ENCODE data around the gene IL1RL2. TPM values are rescaled to one million over a fixed set of nuclear protein-coding genes. Genes with fewer than 3 reads are reported as not detected.

Gene IL1RL2
- total RNA-seq, 2 donors from 2014 or later = 0.41 to 2.7 TPM

DNA sequence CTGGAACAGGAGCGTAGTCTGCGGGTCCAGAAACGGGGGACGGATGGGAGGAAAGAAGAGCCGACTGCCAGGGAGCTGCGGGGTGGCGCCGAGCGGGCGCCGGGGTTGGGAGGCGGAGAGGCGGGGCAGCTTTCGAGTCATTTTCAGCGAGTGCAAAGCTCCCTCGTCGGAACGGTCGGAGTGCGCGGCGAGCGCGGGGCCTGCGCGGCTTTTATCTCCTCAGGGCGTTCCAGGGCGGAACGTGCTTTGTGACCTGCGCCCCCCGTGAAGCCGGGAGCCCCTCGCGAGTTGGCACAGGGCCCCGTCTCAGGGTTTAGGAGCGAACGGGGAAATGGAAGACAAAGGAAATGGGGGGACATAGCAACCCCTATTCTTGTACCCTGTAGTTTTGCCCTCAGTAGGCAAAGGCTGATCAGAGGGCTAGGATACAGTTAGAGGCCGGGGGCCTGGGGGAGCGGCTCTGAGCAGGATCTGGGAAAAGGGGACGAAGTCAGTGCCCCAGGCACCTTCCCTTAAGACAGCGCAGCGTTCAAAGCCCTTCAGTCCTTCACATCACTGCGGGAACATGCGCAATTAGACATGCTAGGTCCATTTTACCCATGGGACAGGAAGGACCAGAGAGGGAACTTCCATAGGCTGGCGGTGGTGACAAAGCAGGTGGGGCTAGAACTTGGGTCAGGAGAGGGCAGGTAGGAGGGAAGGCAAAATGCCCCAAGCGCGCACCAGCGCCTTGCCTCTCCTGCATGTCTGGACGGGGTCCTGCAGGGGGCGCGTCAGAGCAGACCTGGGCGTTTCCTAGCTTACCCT, 64.4 kb downstream of the IL1RL2 start:
- Mint-ChIP-seq H3K9me3 (no peaks in the 10 kb centered on the region), H3K27me3 (no peaks in the 10 kb centered on the region), H3K36me3 (ENCODE audit: low read depth) (no peaks in the 10 kb centered on the region), H3K4me3 (peak overlapping the region; percentile 91), H3K27ac (peak overlapping the region; percentile 91), H3K4me1 (peaks cover 30% of the 10 kb centered on the region)
- peak; percentile 66 for ATAC-seq (replicated peaks)

DNA sequence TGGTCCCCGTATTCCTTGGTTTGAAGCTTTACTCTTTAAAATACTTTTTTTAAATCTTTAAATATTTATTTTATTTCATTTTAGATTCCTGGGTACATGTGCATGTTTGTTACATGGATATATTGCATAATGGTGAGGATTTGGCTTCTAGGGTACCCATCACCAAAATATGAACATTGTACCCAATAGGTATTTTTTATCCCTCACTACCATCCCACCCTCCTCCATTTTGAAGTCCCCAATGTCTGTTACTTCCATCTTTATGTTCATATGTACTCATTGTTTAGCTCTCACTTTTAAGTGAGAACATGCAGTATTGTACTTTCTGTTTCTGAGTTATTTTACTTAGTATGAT, 65.0 kb downstream of the IL1RL2 start:
- ATAC-seq (replicated peaks) = no peak
- H3K4me1 Mint-ChIP-seq = peaks cover 36% of the 10 kb centered on the region
- H3K9me3 Mint-ChIP-seq = no peaks in the 10 kb centered on the region
- H3K4me3 Mint-ChIP-seq = peak overlapping the region; percentile 91
- no peaks in the 10 kb centered on the region for H3K36me3 Mint-ChIP-seq (ENCODE audit: low read depth)
- H3K27ac Mint-ChIP-seq = no peak overlapping the region
- no peaks in the 10 kb centered on the region for H3K27me3 Mint-ChIP-seq

DNA sequence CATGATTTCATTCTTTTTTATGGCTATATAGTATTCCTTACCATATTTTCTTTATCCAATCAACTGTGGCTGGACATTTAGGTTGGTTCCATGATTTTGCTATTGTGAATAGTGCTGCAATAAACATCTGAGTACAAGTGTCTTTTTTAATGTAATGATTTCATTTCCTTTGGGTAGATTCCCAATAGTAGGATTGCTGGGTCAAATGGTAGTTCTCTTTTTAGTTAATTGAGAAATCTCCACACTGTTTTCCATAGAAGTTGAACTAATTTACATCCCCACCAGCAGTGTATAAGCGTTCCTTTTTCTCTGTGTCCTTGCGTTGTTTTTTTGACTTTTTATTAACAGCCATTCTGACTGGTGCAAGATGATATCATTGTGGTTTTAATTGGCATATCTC, 65.4 kb downstream of the IL1RL2 start:
- Mint-ChIP-seq H3K4me3 (peak overlapping the region; percentile 91), H3K9me3 (no peaks in the 10 kb centered on the region), H3K27ac (no peak overlapping the region), H3K27me3 (no peaks in the 10 kb centered on the region), H3K4me1 (peaks cover 40% of the 10 kb centered on the region), H3K36me3 (ENCODE audit: low read depth) (no peaks in the 10 kb centered on the region)
- ATAC-seq (replicated peaks) = no peak

DNA sequence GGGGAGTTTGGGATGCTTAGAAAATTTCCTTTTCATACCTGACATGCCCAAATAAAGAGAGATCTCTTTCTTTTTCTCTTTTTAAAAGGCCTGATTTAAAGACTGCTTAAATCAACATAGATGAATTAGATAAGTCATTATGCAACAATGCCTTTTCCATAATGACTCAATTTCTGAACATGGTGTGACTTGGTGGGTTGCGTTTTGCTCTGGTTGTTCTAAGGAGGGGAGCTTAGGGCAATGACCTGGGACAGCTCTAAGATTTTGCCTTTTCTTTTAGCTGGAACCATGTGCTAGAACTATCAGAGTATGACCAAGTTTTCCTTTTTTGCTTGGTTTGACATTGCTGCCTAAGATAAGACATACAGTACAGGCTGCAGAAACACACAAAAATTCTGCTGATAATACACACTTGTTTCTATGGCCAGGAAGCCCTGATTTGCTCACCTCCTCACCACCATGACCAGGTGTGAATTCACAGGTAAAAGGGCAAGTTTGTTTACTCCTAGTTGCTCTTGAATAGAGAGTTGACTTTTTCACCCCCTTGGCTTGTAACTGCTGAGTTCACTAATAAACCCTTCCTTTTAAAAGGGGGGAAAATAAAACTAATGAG, 66.4 kb downstream of the IL1RL2 start:
- Mint-ChIP-seq H3K4me1 (peaks cover 49% of the 10 kb centered on the region), H3K4me3 (peak overlapping the region; percentile 91), H3K27ac (peak overlapping the region; percentile 48), H3K36me3 (ENCODE audit: low read depth) (no peaks in the 10 kb centered on the region), H3K27me3 (no peaks in the 10 kb centered on the region), H3K9me3 (no peaks in the 10 kb centered on the region)
- peak; percentile 65 for ATAC-seq (replicated peaks)

DNA sequence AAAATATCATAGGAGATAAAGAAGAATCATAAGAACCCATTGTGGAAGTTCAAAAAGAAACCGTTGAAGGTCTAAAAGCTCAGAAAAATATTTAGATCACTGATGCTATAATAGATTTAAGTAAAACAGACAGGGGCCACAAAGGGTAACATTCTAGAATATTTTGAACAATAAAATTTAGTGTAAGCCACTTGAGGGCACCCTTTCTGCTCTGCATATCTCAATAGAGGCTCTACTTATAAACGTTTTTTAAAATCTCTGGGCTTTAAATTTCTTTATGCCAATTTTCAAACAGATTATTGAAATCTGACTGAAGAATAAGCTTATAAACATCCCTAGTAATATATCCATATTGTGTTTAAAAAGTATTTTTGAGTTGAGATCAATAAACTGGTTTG, 66.9 kb downstream of the IL1RL2 start:
- peak overlapping the region; percentile 48 for H3K27ac Mint-ChIP-seq
- no peaks in the 10 kb centered on the region for H3K9me3 Mint-ChIP-seq
- H3K4me1 Mint-ChIP-seq = peaks cover 53% of the 10 kb centered on the region
- H3K36me3 Mint-ChIP-seq (ENCODE audit: low read depth) = no peaks in the 10 kb centered on the region
- ATAC-seq (replicated peaks) = no peak
- H3K4me3 Mint-ChIP-seq = peak overlapping the region; percentile 91
- no peaks in the 10 kb centered on the region for H3K27me3 Mint-ChIP-seq

DNA sequence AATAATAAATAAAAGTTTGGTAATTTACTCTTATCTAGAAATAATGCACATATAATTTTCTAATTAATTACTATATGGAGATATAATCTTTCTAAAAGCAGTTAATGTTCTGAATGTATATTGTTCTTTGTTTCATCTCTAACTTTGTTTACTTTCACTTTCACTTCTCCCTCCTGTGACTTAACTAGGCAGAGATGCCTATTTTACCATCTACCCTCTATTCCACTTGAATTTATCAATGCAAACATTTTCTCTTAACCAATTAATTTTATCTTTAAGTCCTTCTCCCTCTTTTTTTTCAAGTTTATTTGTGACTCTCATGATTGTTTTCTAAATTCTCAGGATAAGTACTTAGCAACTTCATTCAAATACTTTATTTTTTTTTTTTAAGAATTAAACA, 69.5 kb downstream of the IL1RL2 start:
- Mint-ChIP-seq H3K36me3 (ENCODE audit: low read depth) (no peaks in the 10 kb centered on the region), H3K4me3 (peak overlapping the region; percentile 63), H3K4me1 (peaks cover 46% of the 10 kb centered on the region), H3K27ac (peak overlapping the region; percentile 88), H3K9me3 (no peaks in the 10 kb centered on the region), H3K27me3 (no peaks in the 10 kb centered on the region)
- no peak for ATAC-seq (replicated peaks)

DNA sequence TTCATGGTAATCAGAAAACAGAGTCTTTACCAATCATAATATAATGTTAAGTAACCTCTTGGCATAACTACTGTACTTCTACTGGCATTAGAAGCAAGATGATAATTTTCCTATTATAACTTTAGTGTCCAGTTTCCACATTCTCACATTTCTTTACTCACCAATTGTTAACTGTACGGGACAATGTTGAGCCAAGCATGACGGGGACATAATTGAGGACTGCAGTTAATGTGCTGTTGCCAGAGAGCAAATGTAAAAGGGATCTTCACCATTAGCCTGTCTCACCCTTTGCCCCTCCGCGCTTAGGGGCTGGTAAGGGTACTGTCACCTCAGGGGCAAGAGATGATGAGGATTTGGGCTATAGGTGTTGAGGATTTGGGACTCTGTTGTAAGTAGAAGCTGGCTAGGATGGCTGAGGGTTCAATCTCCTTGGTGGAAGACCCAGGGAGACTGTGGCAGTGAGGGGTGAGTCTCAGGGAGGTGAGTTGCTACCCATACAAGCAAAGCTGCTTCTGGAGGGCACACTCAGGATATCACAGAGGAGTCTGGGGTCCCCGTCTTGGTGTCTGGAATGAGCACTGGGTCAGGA, 70.1 kb downstream of the IL1RL2 start:
- no peaks in the 10 kb centered on the region for H3K27me3 Mint-ChIP-seq
- no peaks in the 10 kb centered on the region for H3K36me3 Mint-ChIP-seq (ENCODE audit: low read depth)
- no peak for ATAC-seq (replicated peaks)
- H3K4me3 Mint-ChIP-seq = peak overlapping the region; percentile 63
- H3K9me3 Mint-ChIP-seq = no peaks in the 10 kb centered on the region
- H3K4me1 Mint-ChIP-seq = peaks cover 42% of the 10 kb centered on the region
- H3K27ac Mint-ChIP-seq = peak overlapping the region; percentile 88

DNA sequence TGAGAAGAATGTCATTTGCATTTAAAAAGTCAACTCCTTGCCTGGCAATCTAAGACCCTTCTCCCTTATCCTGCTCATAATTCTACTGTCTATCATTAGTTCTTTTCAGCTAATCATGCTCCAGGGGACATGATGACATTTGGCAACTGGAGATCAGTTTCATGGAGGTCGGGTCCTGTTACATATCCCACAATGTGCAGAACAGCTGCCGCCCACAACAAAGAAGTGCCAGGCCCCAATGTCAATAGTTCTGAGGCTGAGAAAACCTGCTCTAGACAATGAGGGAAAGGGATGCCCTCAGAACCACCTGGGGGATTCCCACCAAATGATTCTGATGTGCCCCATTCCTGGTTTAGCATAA, 71.2 kb downstream of the IL1RL2 start:
- Mint-ChIP-seq H3K27me3 (no peaks in the 10 kb centered on the region), H3K4me1 (peaks cover 32% of the 10 kb centered on the region), H3K9me3 (no peaks in the 10 kb centered on the region), H3K36me3 (ENCODE audit: low read depth) (no peaks in the 10 kb centered on the region), H3K4me3 (peak overlapping the region; percentile 63), H3K27ac (peak overlapping the region; percentile 88)
- ATAC-seq (replicated peaks) = peak; percentile 10

DNA sequence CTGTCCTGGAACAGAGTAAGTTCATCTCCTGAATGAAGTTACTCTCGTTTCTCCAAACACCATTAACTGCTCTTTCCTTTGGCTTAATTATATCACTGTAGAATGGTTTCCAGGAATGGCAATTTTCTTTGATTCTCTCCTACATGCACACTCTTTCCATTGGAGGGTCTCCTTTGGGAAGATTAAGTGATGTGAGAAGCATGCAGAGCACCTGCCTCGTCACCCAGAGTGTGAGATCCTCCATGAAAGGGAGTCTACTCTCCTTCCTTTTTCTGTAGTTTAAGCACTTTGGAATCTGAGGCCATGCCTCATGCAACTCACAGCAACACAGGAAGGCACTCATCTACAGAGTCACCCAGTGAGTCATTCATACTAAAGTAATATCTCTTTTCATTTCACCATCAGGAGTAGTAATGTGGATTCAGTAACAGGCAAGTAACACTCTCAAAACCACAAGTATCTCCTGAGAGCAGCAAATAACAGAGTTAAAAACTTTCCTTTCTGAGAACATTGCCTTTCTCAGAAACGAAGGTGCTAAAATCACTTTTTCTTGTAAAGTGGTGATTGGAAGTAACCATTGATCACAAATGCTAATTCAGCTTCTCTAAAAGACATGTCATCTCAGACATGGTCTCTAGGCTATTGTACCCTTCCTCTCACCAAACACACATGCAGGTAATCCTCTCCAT, 71.7 kb downstream of the IL1RL2 start:
- H3K27ac Mint-ChIP-seq = peak overlapping the region; percentile 88
- H3K36me3 Mint-ChIP-seq (ENCODE audit: low read depth) = no peaks in the 10 kb centered on the region
- no peaks in the 10 kb centered on the region for H3K27me3 Mint-ChIP-seq
- peak overlapping the region; percentile 63 for H3K4me3 Mint-ChIP-seq
- peak; percentile 98 for ATAC-seq (replicated peaks)
- peaks cover 26% of the 10 kb centered on the region for H3K4me1 Mint-ChIP-seq
- H3K9me3 Mint-ChIP-seq = no peaks in the 10 kb centered on the region

DNA sequence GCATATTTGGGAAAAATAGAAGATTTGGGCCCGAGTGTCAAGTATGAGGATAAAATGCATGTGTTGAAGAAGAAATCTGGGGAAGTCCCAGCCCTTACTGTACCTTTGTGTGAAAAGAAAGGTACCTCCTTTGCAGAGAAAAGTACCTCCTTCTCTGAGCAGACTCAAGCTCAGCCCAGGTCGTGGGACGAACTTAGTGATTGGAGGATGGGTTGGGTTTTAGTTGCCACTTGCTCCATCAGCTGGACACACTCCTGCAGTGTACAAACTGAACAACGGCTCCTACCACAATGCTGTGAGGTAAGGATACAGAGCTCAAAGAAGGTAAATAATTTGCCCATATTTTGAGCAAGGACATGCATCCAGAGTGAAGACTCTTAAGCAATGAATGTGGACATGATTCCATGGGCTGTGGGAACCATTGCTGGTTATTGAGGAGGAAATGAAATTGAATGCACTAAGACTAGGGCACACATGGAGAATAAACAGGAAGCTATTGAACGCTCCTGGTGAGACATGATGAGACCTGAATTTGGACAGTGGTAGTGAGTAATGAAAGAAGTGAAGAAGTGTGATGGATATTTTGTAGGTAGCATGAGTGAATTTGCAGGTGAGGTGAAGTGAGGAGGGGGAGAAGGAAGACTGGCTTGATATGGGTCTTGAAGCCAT, 74.8 kb downstream of the IL1RL2 start:
- Mint-ChIP-seq H3K9me3 (no peaks in the 10 kb centered on the region), H3K4me3 (no peak overlapping the region), H3K27me3 (no peaks in the 10 kb centered on the region), H3K4me1 (peaks cover 19% of the 10 kb centered on the region), H3K36me3 (ENCODE audit: low read depth) (no peaks in the 10 kb centered on the region), H3K27ac (no peak overlapping the region)
- ATAC-seq (replicated peaks) = no peak

DNA sequence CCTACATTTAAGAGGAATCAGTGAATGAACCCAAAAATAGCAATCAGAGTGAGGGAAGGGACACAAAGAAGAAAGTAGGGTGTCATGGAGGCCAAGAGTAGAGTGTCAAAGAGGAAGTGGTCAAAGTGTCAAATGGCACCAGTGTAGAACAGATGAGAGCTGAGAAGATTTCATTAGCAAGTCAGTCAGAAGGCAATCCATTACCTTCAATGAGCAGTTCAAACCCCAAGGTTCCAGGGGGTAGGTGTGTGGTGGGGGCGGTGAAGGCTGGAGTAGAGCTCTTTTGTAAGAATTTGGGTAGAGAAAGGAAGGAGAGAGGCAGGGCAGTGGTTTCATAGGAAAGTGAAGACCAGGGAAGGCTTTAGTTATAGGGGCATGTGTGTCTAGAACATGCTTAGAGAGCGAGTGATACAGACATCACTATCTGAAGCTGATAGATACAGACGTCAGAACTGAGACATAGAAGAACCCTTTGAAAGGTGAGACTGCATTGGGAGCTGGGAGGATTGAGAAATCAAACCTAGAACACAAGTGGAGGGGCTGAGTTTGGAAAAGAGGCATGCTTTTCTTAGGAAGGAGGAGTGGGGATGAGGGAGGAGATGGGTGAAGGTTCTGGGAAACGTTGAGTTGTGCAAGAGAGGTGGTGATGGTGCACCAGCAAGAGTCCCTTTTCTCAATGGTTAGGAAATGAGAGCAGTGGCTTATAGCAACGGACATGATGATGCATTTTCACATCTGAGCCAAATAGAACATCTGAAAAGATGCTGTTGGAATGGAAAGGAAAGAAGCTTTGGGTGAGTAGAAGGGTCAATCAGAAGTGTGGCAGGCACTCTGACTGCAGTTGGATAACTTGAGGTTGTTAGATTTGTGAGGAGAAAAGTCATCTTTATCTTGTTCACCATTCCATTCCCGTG, 75.7 kb downstream of the IL1RL2 start:
- no peak for ATAC-seq (replicated peaks)
- no peak overlapping the region for H3K27ac Mint-ChIP-seq
- H3K9me3 Mint-ChIP-seq = no peaks in the 10 kb centered on the region
- H3K27me3 Mint-ChIP-seq = no peaks in the 10 kb centered on the region
- no peaks in the 10 kb centered on the region for H3K36me3 Mint-ChIP-seq (ENCODE audit: low read depth)
- H3K4me3 Mint-ChIP-seq = no peak overlapping the region
- H3K4me1 Mint-ChIP-seq = peaks cover 10% of the 10 kb centered on the region

DNA sequence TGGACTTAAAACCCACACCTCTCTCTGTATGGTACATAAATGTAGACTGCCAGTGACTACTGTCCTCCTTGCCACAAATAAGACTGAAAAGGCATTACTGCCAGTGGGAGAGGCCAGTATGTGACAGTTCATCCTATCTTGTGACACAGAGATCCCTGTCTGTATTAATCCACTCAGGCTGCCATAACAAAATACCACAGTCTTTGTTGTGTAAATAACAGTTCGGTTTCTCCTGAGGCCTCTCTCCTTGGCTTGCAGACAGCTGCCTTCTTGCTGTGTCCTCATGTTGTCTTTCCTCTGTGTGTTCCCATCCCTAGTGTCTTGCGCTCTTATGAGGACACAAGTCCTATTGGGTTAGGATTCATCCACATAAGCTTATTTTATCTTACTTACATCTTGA, 78.1 kb downstream of the IL1RL2 start:
- Mint-ChIP-seq H3K4me3 (no peak overlapping the region), H3K9me3 (no peaks in the 10 kb centered on the region), H3K36me3 (ENCODE audit: low read depth) (no peaks in the 10 kb centered on the region), H3K27ac (no peak overlapping the region), H3K4me1 (peaks cover 3% of the 10 kb centered on the region), H3K27me3 (peaks cover 4% of the 10 kb centered on the region)
- peak; percentile 11 for ATAC-seq (replicated peaks)

DNA sequence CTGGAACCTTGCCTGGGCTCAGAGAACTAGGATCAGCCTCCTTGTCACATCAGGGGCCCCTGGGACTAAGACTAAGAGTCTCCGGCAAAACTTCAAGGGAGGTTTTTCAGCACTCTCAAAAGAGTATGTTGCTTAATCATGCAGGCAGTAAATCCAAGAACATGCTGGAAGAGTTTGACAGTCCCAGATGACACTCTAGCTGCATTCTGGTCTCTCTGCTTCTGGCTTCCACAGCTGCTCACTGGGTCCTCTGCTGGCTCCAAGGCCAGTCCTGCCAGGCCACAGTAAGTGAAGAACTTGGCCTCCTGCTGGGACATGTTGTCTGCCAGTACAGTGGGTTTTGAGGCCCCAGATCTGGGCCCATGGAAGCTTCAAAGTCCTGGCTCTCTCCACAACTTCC, 79.4 kb downstream of the IL1RL2 start:
- ATAC-seq (replicated peaks) = no peak
- H3K27me3 Mint-ChIP-seq = peaks cover 10% of the 10 kb centered on the region
- no peaks in the 10 kb centered on the region for H3K9me3 Mint-ChIP-seq
- no peak overlapping the region for H3K4me3 Mint-ChIP-seq
- no peak overlapping the region for H3K27ac Mint-ChIP-seq
- no peaks in the 10 kb centered on the region for H3K36me3 Mint-ChIP-seq (ENCODE audit: low read depth)
- H3K4me1 Mint-ChIP-seq = peaks cover 3% of the 10 kb centered on the region
